Esophagus squamous epithelium (tissue), 4 donors: ENCODE data around the gene TC2N.

Experiments
- CTCF ChIP-seq, 6 experiments: fragments of 450-650 bp in 4 of 6; fragments of 200-600 bp in 2 of 6; sonication (generic) in 2 of 6; IDR thresholded peaks; one replicate each; pipeline ENCODE4 v1.5.1; 2016 to 2019; ENCODE audit warnings: antibody characterized with exemption in 6 of 6, mild to moderate bottlenecking in 4 of 6, moderate library complexity in 4 of 6
- POLR2A ChIP-seq, 4 donors: fragments of 450-650 bp; IDR thresholded peaks; one replicate each; pipeline ENCODE4 v1.6.1; 2017; ENCODE audit warnings: antibody characterized with exemption in 4 of 4, mild to moderate bottlenecking in 4 of 4, moderate library complexity in 3 of 4

DNA sequence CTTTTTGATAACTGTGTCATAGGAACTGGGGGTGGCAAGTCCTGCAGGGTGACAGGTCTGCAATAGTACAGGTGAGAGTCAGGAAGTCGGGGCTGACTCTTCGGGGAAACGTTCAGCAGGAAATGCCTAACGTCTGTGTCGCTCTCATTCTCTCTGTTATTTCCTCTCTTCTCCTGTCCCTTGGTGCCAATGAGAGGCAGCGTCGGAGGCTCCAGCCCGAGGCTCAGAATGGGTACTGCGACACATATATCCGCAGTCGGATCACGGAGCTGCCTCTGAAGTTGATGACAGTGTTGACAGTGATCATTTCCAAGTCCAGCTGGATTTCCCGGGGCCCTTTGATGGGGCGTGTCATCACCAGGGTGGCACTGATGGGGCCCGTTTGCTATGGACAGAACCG lies 2.7 kb upstream of the TC2N start:
- no peak for TF ChIP-seq CTCF (IDR thresholded peaks at IDR 0.05)
- no peak for TF ChIP-seq POLR2A (IDR thresholded peaks at IDR 0.05)
